Measurements from ENCODE around the gene IPPK. TPM values are rescaled to one million over a fixed set of nuclear protein-coding genes. Genes with fewer than 3 reads are reported as not detected.

IPPK gene
- total RNA-seq, 1 experiment from 2014 or later = 5.4 TPM

DNA sequence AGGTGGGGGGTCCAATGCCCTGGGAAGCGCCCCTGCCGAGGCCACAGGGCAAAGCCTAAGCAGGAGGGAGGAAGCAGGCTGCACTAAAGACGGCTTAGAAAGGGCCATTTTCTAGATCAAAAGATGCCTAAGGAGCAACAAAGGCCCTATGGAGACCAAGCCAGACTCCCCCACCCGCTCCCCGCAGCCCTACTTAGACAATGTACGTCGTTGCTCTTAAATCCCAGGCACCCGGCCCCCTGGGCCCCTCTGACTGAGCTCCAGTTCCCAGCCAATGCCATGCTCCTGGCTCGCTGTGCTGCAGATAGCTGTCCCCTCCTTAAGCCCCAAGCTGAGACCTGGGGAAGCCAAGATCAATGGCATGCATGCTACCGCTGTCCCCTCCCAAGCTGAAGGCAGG lies 10.3 kb downstream of the IPPK start:
- no peaks in the 10 kb centered on the region for H3K9me3 ChIP-seq (ENCODE audit: control insufficient read depth, insufficient read depth, low read depth, low read length)
- H3K4me3 ChIP-seq (ENCODE audit: low read depth in 2 of 2, low read length in 2 of 2) = no peak overlapping the region
- BruUV-seq (replicated peaks) = no TSS peak
- no peak for DNase-seq (ENCODE audit: low read depth, low spot score)
- in situ Hi-C loops (cut with HindIII; ENCODE audit: low pct_unique_long_range_greater_than_20kb, low sequenced_read_pairs) = no loop called here
- H3K4me1 ChIP-seq (ENCODE audit: control insufficient read depth, insufficient read depth, low read length) = no peaks in the 10 kb centered on the region
- CTCF ChIA-PET = no interaction called here
- no peaks in the 10 kb centered on the region for H3K36me3 ChIP-seq (ENCODE audit: control insufficient read depth, insufficient read depth, low read length)
- ATAC-seq = no peak
- POLR2A ChIA-PET = no interaction called here
- no peak overlapping the region for H3K27ac ChIP-seq (ENCODE audit: low read length)
- TF ChIP-seq CTCF (IDR thresholded peaks at IDR 0.05) = no peak
- TF ChIP-seq REST (IDR thresholded peaks at IDR 0.05; ENCODE audit: insufficient read depth in 1 of 2, low read depth in 2 of 2, low read length in 1 of 2) = no peak
- no peak for TF ChIP-seq SIN3A (IDR thresholded peaks at IDR 0.05; ENCODE audit: borderline replicate concordance, insufficient read depth, low read depth, low read length)
- TF ChIP-seq POLR2AphosphoS5 (IDR thresholded peaks at IDR 0.05; ENCODE audit: low read depth, low read length) = no peak
- no peak for TF ChIP-seq TCF7L2 (IDR thresholded peaks at IDR 0.05; ENCODE audit: low read depth, low read length)
- intact Hi-C loops (cut with micrococcal nuclease; ENCODE audit: unreplicated experiment) = no loop called here
- H3K27me3 ChIP-seq (ENCODE audit: control insufficient read depth, insufficient read depth, low read length) = no peaks in the 10 kb centered on the region

DNA sequence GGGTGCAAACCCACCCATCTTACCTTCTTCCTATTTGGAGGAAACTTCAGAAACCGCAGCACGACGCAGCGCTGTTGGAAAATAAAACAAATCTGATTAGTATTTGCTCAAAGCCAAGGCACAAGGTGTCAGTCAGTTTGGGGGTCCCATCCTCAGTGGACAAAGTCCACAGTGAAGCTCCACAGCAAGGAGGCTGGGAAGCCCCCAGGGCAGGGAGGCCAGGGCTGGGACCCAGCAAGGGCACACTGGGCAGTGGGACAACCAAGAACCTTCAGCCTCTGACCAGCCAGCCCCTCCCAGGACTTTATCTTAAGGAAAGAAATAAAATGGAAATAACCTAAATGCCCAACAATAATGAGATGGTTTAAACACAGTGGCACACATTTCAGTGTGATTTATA lies 11.3 kb downstream of the IPPK start:
- no TSS peak for BruUV-seq (replicated peaks)
- ChIA-PET POLR2A (no interaction called here), CTCF (no interaction called here)

More for the DNA sequence above, 11.3 kb downstream of the IPPK start:
- intact Hi-C loops (cut with micrococcal nuclease; ENCODE audit: unreplicated experiment) = no loop called here
- DNase-seq (ENCODE audit: low read depth, low spot score) = no peak
- Histone ChIP-seq H3K9me3 (ENCODE audit: control insufficient read depth, insufficient read depth, low read depth, low read length) (no peaks in the 10 kb centered on the region), H3K27ac (ENCODE audit: low read length) (no peak overlapping the region), H3K27me3 (ENCODE audit: control insufficient read depth, insufficient read depth, low read length) (no peaks in the 10 kb centered on the region), H3K36me3 (ENCODE audit: control insufficient read depth, insufficient read depth, low read length) (no peaks in the 10 kb centered on the region), H3K4me3 (ENCODE audit: low read depth in 2 of 2, low read length in 2 of 2) (no peak overlapping the region), H3K4me1 (ENCODE audit: control insufficient read depth, insufficient read depth, low read length) (no peaks in the 10 kb centered on the region)
- in situ Hi-C loops (cut with HindIII; ENCODE audit: low pct_unique_long_range_greater_than_20kb, low sequenced_read_pairs) = no loop called here
- TF ChIP-seq TCF7L2 (IDR thresholded peaks at IDR 0.05; ENCODE audit: low read depth, low read length) = no peak
- TF ChIP-seq SIN3A (IDR thresholded peaks at IDR 0.05; ENCODE audit: borderline replicate concordance, insufficient read depth, low read depth, low read length) = no peak
- TF ChIP-seq REST (IDR thresholded peaks at IDR 0.05; ENCODE audit: insufficient read depth in 1 of 2, low read depth in 2 of 2, low read length in 1 of 2) = no peak
- TF ChIP-seq POLR2AphosphoS5 (IDR thresholded peaks at IDR 0.05; ENCODE audit: low read depth, low read length) = no peak
- TF ChIP-seq CTCF (IDR thresholded peaks at IDR 0.05) = no peak
- ATAC-seq = no peak
